Thoracic aorta (tissue), 2 donors: ENCODE measurements around the gene FARP1. TPM values are rescaled to one million over a fixed set of nuclear protein-coding genes. Genes with fewer than 3 reads are reported as not detected.

Source experiments
- ATAC-seq: fragments of 150-250 bp; one replicate; pipeline ENCODE4 v1.8.0; 2017; ENCODE audit warnings: low read depth; ENCODE audit not compliant: insufficient number of reproducible peaks, low FRiP score
- DNase-seq: peaks from one replicate; pipeline ENCODE4 v3.0.0-alpha.2; 2020; ENCODE audit warnings: low spot score
- H3K27ac ChIP-seq, 2 donors: fragments of 200-600 bp; sonication (generic); 1 replicate in 1 of 2; 2 replicates in 1 of 2; pipeline ENCODE4 v1.5.1; 2016; ENCODE audit warnings: mild to moderate bottlenecking in 2 of 2, moderate library complexity in 2 of 2
- H3K27me3 ChIP-seq: fragments of 200-600 bp; sonication (generic); replicated peaks from 2 replicates; pipeline ENCODE4 v1.6.0; 2016; ENCODE audit warnings: mild to moderate bottlenecking; ENCODE audit not compliant: insufficient read depth
- H3K36me3 ChIP-seq: fragments of 200-600 bp; sonication (generic); one replicate; pipeline ENCODE4 v1.5.1; 2016
- H3K4me1 ChIP-seq, 2 donors: fragments of 200-600 bp; sonication (generic); 1 replicate in 1 of 2; 2 replicates in 1 of 2; pipeline versions ENCODE4 v1.5.1 to v1.6.0; 2016; ENCODE audit warnings: low read depth in 2 of 2, mild to moderate bottlenecking in 1 of 2; ENCODE audit not compliant: control insufficient read depth in 1 of 2
- H3K4me3 ChIP-seq: fragments of 200-600 bp; sonication (generic); 2 replicates; pipeline ENCODE4 v1.5.1; 2016; ENCODE audit warnings: mild to moderate bottlenecking
- H3K9me3 ChIP-seq: fragments of 200-600 bp; sonication (generic); 2 replicates; pipeline ENCODE4 v1.5.1; 2016
- total RNA-seq, 2 donors: library from RNA; depleted of rRNA; stranded (reverse); fragments of >200 nt; gene quantifications; one replicate each; pipeline versions ENCODE4 v1.1.0 to v1.2.3, GENCODE V29; 2016
- TF ChIP-seq, protein P1 (sequence below): fragments of 200-600 bp; sonication (generic); IDR thresholded peaks from one replicate; pipeline ENCODE4 v1.5.1; 2019; ENCODE audit warnings: antibody characterized with exemption

Gene FARP1, protein sequence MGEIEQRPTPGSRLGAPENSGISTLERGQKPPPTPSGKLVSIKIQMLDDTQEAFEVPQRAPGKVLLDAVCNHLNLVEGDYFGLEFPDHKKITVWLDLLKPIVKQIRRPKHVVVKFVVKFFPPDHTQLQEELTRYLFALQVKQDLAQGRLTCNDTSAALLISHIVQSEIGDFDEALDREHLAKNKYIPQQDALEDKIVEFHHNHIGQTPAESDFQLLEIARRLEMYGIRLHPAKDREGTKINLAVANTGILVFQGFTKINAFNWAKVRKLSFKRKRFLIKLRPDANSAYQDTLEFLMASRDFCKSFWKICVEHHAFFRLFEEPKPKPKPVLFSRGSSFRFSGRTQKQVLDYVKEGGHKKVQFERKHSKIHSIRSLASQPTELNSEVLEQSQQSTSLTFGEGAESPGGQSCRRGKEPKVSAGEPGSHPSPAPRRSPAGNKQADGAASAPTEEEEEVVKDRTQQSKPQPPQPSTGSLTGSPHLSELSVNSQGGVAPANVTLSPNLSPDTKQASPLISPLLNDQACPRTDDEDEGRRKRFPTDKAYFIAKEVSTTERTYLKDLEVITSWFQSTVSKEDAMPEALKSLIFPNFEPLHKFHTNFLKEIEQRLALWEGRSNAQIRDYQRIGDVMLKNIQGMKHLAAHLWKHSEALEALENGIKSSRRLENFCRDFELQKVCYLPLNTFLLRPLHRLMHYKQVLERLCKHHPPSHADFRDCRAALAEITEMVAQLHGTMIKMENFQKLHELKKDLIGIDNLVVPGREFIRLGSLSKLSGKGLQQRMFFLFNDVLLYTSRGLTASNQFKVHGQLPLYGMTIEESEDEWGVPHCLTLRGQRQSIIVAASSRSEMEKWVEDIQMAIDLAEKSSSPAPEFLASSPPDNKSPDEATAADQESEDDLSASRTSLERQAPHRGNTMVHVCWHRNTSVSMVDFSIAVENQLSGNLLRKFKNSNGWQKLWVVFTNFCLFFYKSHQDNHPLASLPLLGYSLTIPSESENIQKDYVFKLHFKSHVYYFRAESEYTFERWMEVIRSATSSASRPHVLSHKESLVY
- 10 to 100 TPM; 17.6 to 30.3 TPM for total RNA-seq

DNA sequence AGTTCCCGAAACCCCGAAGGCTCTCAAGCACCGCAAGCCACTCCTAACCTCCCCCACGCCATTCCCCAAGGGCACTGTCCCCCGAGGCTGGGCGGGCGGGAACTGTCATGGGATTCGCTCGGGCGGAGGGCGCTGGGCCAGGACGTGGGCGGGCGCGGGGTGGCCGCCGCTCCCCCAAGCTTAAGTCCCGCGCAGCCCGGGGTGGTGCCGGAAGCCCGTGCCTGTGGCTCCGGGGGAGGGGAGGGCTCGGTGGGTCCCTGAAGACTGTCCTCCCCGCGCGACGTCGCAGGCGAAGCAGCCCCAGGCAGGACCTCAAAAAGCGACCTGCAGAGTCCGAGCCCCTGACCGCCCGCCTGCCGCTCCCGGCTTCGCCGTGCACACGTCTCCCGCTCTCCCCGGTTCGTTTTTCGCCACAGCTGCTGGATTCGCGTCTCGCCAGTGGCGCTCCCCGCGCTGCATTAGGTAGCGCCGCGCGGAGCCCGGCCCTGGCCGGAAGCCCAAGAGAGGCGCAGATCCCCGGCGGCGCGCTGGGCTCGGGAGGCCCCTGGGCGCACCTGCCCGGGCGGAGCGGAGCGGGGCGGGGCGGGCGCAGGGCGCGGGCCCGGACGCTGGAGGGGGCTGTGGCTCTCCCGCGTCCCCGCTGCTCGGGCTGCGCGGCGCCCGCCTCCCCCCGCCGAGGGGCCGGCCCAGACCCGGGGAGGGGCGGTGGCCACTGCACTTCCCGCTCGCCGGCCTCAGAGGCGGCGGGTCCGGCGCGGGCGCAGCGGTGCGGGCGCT, at the start of gene FARP1:
Gene FARP1, plus strand, starts transcription at position 715 of the 777 bp plus-strand sequence. CDS start 70,149 bp downstream, outside the sequence.
- DNase-seq (no peak), ATAC-seq (no peak)
- TF ChIP-seq, protein P1, sequence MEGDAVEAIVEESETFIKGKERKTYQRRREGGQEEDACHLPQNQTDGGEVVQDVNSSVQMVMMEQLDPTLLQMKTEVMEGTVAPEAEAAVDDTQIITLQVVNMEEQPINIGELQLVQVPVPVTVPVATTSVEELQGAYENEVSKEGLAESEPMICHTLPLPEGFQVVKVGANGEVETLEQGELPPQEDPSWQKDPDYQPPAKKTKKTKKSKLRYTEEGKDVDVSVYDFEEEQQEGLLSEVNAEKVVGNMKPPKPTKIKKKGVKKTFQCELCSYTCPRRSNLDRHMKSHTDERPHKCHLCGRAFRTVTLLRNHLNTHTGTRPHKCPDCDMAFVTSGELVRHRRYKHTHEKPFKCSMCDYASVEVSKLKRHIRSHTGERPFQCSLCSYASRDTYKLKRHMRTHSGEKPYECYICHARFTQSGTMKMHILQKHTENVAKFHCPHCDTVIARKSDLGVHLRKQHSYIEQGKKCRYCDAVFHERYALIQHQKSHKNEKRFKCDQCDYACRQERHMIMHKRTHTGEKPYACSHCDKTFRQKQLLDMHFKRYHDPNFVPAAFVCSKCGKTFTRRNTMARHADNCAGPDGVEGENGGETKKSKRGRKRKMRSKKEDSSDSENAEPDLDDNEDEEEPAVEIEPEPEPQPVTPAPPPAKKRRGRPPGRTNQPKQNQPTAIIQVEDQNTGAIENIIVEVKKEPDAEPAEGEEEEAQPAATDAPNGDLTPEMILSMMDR, result no peak
- Histone ChIP-seq H3K9me3 (no peaks in the 10 kb centered on the region), H3K36me3 (no peaks in the 10 kb centered on the region), H3K4me1 (peaks cover 9 to 29% of the 10 kb centered on the region in 2 donors), H3K27ac (peak within 1 kb of the TSS in 1 of 2 donors; percentile 12), H3K4me3 (peak within 1 kb of the TSS; percentile 85), H3K27me3 (no peaks in the 10 kb centered on the region)

DNA sequence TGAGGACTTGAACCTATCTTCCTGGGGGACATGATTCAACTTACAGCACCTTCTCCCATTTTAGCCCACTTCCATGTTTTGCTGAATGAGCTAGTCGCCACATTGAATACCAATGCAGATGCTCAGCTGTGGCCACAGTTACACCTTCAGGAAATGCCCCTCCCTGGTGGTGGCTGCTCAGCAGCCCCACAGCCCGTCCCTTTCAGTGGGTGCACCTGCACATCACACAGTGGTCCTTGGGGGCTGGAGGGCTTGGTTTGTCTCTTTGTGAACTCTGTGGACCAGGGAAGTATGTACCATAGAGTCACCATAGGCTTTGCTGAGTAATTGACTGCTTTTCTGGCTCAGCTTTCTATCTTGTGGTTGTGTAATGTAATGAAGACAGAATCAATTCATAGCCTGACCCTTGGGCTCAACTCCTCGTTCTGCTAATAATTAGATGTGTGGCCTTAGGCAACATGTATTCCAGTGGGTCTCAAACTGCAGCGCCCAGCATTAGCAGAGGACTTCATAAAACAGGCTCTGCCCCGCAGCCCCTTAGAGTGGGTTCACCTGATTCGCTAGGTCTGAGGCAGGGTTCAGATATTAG, 48.1 kb upstream of the FARP1 start:
- ATAC-seq (no peak), DNase-seq (no peak)
- Histone ChIP-seq H3K36me3 (no peaks in the 10 kb centered on the region), H3K4me3 (no peak overlapping the region), H3K4me1 (no peaks in the 10 kb centered on the region), H3K27ac (no peak overlapping the region), H3K27me3 (no peaks in the 10 kb centered on the region), H3K9me3 (no peaks in the 10 kb centered on the region)
- TF ChIP-seq, protein P1, result no peak

DNA sequence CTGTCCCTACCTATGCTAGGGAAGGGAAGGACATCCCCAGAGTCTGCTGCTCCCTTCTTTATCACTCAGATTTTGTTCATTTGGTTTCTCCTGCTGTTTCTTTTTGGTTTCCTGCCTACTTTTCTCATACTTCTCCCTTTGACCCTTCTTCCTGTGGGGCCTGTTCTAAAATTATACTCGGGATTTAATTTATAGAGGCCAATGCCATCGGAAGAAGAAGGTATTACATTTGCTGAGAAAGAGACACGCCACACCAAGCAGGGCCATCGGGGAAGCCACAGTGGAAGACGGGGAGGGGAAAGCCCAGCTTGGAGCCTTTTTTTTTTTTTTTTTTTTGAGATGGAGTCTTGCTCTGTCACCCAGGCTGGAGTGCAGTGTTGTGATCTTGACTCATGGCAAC, 46.8 kb upstream of the FARP1 start:
- Histone ChIP-seq H3K4me3 (no peak overlapping the region), H3K36me3 (no peaks in the 10 kb centered on the region), H3K27me3 (no peaks in the 10 kb centered on the region), H3K4me1 (no peaks in the 10 kb centered on the region), H3K27ac (no peak overlapping the region), H3K9me3 (no peaks in the 10 kb centered on the region)
- no peak for ATAC-seq
- DNase-seq, result no peak
- TF ChIP-seq, protein P1, result no peak

DNA sequence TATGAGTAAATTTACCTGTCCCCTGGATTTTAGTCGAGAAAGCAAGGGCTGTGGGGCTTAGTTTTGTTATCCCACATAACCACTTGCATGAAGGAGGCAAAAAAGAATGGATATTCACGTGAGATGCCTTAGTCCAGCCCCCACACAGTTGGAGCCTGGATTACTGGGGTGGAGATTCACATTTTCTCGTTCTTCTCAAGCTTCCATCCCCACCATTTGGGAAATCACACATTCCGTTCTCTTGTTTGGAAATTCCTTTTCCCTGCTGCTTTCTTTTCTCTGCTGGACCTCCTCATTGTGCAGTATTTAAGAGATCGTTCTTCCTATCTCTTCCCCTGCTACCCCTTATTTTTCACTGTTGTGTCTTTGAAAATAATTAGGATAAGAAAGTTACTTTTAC, 45.1 kb upstream of the FARP1 start:
- no peaks in the 10 kb centered on the region for H3K36me3 ChIP-seq
- TF ChIP-seq, protein P1, result no peak
- no peak for ATAC-seq
- H3K4me1 ChIP-seq, result no peaks in the 10 kb centered on the region
- H3K4me3 ChIP-seq, result no peak overlapping the region
- H3K27me3 ChIP-seq, result no peaks in the 10 kb centered on the region
- no peaks in the 10 kb centered on the region for H3K9me3 ChIP-seq
- no peak overlapping the region for H3K27ac ChIP-seq
- DNase-seq, result no peak
